GM21447 (cell line): Measurements from ENCODE around the gene SP140.
A peak's percentile ranks its signal among the peaks of the same experiment; 100 is the strongest.
"Not testable (repeated sequence)": the region's sequence is repeated elsewhere in the genome, so short reads cannot be mapped to it uniquely, and the experiment has no call there.

Experiments
- ATAC-seq: cut with Tn5 transposase; IDR thresholded peaks from one replicate; pipeline ENCODE4 v1.9.1; 2021; ENCODE audit not compliant: unreplicated experiment

SP140 gene

DNA sequence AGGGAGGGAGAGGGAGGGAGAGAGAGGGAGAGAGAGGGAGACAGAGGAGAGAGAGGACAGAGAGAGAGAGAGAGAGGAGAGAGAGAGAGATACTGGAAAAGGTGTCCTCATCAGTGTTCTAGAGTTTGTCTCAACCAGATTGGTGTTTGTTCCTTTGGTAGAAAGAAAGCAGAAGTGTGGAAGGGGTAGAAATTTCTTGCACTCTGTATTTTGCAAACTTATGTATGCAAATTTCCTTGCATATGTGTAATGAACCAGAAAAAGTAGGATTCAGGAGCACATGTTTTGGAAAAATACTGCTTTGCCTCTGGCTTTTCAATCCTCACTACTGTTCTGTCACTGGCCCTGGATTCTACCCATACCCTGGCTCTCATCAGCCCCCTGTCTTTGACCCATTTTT, 1.1 kb upstream of the SP140 start:
- ATAC-seq = no peak

DNA sequence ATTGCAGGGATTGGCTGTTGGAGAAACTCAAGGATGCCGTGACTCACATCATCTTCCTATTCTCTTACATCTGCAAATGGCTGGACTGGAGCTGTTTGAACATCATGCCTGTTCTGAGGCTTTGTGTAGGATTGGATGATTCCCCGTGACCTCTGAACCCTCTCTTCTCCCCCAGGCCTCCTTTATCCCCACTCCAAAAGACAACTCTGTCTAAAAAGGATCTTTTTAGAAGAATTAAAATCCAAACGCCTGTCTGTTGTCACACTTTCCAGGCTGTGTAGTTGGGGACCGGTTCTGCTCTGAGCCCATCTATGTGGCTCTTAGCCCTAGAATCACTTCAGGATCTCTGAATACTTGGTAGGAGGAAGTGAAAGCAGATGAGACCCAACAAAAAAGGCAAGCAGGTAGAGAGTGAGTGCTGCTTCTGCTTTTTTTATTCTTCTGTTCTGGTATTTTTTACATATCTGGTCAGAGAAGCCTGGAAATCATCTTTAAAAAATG, 565 bp downstream of the SP140 start:
- peak; percentile 79 for ATAC-seq

DNA sequence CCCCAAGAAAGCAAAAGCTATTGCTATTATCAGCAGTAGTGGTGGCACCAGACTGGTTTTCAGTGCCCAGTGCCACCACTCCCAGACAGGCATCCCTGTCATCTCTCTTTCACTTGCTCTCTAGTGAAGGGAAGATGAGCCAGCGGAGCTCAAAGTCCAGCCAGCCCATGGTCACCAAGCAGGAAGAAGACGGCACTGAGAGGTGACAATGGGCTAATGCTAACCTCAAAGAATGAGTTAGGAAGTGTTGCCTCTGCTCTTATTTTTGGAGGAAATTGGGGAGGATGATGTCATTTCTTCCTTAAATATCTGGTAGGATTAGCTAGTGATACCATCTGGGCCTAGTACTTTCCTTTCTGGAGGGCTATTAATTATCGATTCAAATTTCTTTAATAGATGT, 1.7 kb downstream of the SP140 start:
- no peak for ATAC-seq

DNA sequence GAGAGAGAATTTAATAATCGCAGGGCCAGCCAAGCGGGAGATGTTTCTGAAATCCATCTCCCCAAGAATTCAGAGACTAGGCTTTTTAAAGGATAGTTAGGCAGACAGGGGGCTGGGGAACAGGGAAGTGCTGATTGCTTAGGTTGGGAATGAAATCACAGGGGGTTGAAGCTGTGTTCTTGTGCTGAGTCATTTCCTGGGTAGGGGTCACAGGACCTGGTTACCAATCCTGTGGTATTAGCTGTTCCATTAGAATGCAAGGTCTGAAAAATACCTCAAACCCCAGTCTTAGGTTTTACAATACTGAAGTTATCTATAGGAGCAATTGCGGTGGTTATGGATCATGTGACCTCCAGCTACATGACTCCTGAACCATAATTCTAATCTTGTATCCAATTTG, 4.6 kb downstream of the SP140 start:
- no peak for ATAC-seq

DNA sequence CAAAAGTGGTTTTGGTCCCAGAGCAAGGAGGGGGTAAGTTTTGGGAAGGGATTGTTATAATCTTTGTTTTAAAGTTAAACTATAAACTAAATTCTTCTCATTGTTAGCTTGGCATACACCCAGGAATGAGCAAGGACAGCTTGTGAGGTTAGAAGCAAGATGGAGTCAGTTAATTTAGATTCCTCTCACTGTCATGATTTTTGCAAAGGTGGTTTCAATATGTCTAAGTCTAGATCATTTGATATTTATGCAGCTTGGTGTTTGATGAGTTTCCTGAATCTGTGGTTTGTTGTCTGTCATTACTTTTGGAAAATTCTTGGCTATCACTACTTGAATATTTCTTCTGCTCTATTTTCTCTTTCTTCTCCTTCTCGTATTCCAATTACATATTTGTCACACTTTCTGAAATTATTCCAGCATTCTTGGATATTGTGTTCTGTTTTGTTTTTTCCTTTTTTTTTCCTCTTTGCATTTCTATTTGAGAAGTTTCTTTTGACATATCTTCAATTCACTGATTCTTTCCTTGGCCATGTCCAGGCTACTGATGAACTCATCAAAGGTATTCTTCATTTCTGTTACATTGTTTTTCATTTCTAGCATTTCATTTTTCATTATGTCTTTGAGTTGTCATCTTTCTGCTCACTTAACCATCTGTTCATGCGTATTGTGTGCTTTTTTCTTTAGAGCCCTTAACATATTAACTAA, 5.1 kb downstream of the SP140 start:
- ATAC-seq = no peak

DNA sequence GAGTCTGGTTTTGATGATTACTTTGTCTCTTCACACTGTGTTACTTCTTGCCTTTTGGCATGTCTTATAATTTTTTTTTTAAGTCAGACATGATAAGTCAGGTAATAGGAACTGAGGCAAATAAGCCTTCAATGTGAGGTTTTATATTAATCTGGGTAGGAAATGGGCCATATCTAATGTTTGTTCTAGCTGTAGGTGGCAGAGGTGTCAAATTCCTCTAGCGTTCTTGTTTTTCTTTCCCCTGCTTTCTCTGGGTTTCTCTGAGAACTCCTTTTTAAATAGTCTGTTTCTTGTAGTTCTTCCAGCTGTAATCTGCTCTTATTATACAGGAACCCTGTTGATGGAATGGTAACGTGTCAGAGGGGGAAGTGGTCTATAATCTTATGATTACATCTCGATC, 5.7 kb downstream of the SP140 start:
- no peak for ATAC-seq

DNA sequence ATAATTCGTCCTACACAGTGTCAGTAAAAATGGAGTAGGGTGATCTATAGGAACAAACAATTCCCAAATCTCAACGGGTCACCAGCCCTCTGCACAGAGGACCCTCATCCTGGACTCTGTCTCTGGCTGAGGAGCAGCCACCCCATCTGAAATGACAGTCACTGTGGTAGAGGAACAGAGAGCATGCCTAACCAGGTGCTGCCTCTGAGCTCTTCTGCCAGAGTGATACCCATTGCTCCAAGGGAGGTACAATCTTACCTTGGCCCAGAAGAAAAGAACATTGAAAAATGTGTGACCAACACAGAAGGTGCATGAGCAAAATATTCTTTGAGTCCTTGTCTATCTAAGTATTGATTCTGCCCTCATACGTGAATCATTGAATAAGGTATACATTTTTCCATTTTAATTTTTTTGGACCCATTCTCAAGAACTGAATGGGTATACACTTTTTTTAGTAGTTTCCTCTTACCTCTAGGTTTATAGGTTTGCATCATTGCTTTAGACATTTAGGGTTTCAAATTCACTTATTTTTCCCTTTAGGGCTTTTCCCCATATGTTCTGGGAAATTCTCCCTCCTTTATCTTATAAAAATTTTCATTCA, 8.7 kb downstream of the SP140 start:
- peak; percentile 85 for ATAC-seq

DNA sequence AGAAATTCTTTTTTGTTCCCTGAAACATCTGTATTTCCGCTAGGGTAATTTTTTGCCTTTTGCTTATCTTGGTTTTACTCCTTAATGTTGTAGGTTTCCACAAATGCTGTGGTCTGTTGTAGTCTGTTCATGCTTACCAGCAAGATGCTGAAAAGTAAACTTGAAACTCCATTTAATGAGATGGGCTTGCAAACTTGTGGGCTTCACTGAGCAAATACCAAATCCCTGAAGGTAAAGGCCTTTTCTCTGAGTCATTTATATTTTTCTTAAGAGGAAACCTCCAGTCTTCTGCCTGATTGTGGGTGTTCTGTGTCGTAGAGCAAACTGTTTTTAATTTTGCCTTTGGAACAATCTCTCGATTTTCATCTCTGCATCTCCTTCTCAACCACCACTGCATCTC, 9.3 kb downstream of the SP140 start:
- ATAC-seq = peak; percentile 45

DNA sequence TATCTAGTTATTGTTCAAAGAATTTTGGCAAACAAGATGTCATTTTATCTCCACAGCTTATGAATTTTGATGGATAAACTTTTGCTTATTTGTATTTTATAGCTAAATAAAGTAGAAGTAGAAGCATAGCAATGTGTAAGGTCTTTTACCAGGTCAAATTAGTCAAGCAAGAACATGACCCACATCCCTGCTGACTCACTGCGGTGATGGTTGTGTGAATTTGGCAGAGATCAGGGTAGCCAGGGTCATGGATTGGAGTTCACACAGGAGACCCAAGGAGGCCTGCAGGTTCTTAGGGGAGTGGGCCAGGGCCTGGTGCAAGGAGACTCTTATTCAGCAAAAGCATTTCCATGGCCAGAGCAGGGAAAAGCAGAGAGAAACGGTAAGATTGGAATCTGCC, 18.7 kb downstream of the SP140 start:
- no peak for ATAC-seq

DNA sequence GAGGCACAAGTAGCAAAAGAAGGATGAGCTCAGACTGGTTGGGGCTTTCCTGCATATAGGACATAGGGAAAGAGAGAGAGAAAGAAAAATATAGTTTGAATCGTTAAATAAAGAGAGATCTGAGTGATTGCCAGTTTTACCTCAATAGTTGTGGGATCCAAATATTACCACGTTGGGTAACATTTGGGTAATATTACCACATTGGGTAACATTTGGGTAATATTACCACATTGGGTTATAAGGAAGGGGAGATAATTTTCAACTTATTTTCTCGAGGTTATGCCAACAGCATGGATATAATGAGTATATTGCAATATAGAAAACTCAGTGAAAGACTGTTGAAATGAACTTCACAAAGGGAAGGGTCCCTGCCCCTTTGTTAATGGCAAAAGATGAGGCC, 20.7 kb downstream of the SP140 start:
- no peak for ATAC-seq

DNA sequence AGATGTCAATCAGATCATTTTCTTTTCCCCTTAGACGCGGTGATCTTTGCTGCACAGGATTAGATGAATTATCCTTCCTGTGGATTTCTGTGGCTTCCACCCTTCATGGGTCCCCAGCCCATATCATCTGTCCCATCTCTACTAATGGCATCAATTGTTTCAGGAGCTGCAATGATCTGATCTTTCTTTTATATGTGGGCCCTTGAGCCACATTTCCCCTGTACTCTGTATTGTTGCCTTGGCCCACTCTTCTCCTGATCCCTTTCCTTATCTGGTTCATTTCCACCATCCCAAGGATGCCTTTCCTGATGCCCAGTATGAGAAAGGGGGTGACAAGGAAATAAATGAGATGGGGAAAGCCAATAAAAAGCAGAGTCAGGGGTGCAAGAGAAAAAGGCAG, 24.7 kb downstream of the SP140 start:
- ATAC-seq = no peak

DNA sequence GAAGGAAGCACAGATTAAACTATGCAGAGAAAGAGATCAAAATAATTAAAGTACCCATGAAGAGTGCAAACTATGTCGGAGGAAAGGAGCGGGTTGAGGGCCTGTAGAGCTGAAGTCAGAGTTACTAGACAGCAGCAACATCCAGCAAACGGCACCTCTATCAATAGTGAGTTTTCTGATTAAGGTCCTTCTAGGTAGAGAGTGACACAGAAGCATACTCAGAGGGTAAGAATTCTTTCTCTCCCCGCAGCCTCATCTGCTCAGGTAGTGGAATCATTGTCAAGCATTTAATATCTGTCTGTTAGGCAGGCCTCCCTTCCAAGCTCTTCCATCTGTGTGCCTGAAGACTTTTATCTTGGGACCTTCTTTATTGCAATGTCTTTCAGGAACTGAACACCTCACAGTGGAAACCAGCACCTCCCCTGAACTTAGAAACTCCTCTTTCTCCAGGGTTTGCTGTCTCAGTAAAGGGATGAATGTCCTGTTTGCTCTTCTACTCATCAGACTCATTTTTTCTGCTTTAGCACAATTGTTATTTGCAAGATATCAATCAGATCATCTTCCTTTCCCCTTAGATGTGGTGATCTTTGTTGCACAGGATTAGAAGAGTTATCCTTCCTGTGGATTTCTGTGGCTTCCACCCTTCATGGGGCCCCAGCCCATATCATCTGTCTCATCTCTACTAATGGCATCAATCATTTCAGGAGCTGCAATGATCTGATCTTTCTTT, 28.8 kb downstream of the SP140 start:
- no peak for ATAC-seq

DNA sequence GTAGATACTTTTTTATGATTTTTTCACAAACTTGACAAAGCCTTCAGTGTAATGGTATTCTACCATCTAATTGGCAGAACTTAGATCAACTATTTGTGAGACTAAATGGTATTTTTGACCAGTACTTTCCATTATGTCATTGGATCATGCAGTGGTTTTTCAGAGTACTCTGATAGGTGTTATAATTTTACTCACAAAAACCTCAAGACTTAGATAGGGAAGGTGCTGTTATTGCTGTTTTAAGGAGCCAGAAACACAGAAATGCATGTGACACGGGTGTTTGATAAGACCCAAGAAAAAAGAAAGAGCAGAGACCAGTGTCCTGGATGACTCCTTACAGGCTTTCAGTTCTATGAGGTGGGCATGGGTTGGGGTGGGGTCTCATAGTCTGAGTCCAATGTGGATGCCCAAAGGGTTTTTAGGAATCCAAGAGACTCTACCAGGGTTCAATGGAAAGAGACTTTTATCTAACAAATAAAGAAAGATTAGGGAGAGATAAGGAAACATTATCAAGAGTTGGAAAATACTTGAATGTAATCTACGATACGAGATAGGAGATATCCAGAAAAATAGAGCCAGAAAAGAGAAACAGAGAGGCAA, 31.3 kb downstream of the SP140 start:
- no peak for ATAC-seq

DNA sequence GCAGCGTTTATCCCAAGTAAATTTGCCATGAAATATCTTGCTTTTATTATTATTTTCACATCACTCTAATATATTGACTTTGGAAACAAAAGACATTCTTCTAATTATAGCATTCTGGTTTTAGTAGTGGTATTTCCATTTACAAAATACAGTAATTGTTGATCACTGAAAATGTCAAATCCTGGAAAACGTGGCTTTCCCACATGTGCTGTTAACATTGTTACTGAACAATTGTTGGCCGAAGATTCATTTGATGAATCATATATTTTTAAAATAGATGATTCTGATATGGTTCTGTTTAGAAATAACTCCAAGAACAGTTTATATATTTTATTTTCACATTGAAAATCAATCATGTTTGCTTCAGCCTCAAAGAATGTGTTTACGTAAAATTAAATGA, 32.9 kb downstream of the SP140 start:
- ATAC-seq = no peak

DNA sequence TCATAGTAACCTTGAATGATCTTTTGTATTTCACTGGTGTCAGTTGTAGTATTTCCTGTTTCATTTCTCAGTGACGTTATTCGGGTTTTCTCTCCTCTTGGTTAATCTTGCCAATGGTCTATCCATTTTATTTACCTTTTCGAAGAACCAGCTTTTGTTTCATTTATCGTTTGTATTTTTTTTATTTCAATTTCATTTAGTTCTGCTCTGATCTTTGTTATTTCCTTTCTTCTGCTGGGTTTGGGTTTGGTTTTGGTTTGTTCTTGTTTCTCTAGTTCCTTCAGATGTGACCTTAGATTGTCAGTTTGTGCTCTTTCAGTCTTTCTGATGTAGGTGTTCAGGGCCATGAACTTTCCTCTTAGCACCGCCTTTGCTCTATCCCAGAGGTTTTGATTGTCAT, 36.7 kb downstream of the SP140 start:
- no peak for ATAC-seq

DNA sequence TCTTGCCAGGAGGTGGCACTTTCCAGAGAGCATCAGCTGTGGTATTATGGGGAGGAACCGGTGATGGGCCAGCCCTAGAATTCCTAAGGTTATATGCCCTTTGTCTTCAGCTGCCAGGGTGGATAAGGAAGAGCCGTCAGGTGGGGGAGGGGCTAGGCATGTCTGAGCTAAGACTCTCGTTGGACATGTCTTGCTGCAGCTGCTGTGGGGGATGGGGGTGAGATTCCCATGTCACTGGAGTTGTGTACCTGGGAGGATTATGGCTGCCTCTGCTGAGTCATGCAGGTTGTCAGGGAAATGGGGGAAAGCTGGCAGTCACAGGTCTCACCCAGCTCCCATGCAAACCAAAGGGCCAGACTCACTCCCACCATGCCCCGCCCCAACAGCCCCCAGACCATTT, 39.4 kb downstream of the SP140 start:
- not testable (repeated sequence) for ATAC-seq

DNA sequence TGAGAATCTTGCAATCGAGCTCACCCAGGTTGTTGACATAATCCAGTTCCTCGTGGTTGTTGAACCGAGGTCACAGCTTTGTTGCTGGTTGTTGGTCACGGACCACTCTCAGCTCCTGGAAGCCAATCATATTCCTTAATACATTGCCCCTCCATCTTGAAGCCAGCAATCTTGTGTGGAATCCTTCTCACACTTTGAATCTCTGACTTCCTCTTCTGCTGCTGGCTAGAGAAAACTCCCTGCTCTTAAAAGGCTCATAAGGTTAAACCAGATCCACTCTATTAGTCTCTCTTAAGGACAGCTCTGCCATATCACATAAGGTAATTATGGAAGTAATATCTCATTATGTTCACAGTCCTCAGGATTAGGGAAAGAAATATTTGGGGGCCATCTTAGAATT, 41.1 kb downstream of the SP140 start:
- ATAC-seq = no peak

DNA sequence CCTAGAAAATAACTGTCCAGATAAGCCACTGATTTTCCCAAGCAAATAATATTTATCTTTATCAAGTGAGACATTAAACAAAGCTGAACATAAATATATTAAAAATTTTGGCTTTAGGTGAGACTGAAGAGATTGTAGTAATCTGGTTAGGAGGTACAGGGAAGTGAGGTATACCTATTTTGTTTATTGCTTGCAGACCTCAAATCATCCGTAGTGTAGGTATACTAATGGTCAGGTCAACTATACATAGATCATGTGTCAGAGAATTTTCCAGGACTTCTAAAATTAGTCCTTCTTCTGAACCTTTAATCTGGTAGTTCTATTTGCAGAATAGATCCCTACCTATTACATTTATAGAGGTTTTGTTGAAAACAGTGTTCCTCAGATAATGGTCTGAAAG, 41.5 kb downstream of the SP140 start:
- no peak for ATAC-seq

DNA sequence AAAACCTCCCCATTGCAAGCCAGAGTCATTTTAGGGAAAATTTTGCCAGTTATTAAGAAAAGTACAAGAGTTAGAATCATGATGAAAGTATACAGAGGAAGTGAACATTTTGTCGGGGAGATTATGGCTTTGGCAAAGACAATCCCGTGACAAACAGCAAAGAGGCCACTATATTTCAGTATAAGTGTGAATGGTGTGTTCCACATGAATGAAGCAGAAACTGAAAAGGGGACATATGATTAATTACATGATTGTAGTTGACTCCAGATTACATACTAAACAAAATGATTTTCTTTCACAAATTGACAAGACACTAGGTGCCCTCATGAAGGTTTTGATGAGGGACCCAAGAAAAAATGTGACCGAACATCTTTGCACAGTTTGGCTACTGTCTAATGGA, 42.0 kb downstream of the SP140 start:
- peak; percentile 56 for ATAC-seq

DNA sequence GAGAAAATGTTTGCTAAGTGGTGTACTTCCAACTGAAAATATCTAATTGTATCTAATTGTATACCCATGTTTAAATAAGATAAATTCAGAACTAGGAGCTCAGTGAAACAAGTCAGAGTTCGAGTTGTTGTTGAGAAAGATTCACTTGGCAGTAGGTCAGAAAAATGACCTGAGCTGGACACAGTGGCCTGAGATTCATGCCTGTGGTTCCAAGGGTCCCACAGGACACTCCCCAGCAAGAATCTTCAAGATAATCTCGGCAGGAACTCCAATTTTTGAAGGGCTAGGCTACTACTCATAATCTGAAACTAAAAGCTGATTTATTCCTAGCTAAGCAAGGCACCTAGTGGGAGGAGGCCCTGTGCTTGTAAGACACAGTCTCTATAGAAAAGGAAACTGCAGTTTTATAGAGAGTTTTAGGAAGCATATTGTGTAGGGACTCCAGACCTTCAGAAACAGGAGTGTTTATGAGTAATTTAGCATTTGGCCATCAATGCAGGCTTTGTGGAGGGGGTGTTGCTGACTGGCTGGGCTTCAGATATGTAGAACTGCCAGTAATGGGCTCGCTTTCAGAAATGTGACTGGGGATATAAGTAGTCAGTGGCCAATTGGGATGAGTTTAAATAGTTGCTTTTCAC, 43.2 kb downstream of the SP140 start:
- peak; percentile 58 for ATAC-seq

DNA sequence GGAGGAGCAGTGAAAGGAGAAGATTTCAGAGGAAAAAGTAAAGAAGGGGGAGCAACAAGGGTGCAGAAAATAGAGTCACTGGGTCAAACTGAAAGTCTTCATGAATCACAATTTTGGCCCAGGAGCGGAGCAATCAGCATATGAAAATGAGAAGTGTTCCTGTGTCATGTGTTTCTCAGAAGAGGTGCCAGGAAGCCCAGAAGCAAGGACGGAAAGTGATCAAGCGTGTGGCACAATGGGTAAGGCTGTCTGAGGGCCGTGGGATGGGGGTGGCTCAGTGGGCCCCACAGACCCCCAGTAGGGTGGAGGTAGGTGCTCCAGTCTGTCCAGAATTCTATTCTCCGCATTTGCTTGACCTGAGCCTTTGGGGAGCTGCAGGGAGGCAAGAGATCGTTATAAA, 44.2 kb downstream of the SP140 start:
- ATAC-seq = peak; percentile 37
